Activated CD8-positive, alpha-beta memory T cell treated with anti-CD3 and anti-CD28 coated beads for 24 hours (primary cell): Measurements from ENCODE around the gene IL1A.

Experiments
- DNase-seq: peaks from one replicate; pipeline ENCODE4 v3.0.0-alpha.2; 2020

Gene IL1A

DNA sequence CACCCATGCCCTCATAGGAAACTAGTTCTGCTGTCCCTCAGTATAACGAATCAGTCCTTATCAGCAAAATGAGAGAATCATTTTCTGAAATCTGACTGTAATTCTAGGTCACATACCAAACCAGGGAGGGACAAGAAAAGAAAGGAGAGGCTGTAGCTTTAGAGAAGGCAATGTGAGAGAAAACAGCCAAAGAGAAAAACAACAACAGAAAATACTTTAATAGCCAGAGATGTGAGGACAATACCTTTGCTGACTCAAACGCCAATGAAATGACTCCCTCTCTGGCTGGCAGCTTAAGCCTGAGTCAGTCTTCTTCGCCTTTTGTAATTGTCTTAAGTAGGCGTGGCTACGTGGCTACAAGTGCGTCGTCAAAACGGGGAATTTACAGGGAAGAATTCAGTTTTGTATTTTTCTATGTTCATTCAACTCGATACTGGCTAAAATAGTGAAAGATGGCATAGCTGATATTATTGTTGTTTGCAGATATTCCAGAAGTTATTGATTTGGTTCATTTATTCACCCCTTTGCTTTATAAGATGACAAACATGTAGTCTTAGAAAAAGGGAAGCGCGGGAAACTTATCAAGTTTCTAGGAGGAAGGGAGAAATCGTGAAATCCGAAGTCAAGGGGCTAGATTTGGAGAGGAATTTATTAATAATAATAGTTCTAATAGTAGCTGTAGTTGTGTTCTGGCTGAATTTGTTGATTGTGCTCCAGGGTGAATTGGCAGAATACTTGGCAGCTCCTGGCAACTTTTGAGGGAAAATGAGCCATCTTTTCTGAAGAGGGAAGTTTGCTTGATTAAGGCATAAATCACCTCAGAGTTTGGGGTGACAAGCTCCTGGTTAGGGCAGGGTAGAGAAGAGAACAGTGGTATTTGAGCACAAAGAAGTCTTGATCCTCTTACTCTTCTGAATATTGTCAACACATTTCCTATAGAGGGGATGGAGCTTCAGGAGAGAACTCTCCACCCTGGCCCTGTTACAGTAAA is at the start of gene IL1A:
Gene IL1A, minus strand, starts transcription at position 295 of the 991 bp plus-strand sequence. CDS start 723 bp downstream, outside the sequence.
- no peak for DNase-seq

DNA sequence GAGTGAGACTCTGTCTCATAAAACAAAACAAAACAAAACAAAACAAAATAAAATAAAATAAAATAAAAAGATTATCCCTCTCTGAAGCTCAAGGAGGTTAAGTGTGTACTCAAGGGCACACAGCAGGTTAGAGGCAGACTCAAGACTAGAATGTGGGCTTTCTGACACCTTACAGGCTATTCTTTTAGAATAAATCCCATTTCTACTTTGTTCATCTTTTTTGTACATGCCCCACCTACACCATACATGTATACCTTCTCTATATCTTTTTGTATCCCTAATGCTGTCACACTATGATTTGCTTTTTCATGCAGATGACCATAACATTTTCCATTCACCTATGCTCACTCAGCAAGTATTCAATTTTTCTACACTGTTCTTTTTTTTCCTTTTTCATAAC is 49.7 kb upstream of the IL1A start:
- no peak for DNase-seq

DNA sequence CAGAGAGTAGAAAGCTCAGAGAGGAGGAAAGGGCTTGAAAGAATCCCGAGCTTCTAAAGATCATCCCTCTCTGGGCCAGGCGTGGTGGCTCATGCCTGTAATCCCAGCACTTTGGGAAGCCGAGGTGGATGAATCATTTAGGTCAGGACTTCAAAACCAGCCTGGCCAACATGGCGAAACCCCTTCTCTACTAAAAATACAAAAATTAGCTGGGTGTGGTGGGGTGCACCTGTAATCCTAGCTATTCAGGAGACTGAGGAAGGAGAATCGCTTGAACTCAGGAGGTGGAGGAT is 49.3 kb upstream of the IL1A start:
- peak; percentile 13 for DNase-seq

- DNase-seq, result peak; percentile 33
Measured at GRCh38 chr2:112832841-112833638, 48.7 kb upstream of the IL1A start.

DNA sequence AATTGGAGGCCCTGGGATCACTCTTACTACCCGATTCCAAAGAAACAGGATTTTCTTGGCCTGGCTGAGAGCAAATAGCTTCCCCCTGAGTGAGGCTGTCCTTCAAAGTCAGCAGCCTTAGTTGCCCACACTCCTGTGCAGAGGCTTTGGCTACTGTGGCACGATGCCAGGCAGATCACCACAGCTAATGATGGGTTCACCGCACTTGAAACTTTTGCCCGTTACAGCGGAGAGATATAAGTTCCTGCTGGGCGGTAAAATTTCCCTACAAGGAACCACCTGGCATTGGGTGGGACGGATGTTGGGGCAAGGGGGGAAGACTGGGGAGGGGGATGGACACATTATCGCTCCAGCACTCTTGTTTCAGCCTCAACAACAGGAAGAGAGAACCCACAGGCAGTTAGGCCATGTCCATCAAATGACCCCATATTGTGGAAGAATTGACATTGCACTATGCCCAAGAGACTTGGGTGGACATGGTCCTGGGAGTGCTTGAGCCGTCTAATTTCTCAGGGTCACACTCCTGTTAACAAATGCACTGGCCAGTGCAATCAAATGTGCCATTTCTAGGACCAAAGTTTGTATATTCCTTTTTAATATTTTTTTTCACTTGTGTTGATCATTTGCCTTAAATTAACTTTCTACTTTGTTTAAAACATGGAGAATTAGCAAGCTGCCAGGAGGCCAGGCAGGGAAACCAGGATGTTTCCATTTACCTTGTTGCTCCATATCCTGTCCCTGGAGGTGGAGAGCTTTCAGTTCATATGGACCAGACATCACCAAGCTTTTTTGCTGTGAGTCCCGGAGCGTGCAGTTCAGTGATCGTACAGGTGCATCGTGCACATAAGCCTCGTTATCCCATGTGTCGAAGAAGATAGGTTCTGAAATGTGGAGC is 47.9 kb upstream of the IL1A start:
- DNase-seq, result peak; percentile 35

GRCh38 chr2:112831513-112831845 is 47.2 kb upstream of the IL1A start:
- DNase-seq, result no peak

DNA sequence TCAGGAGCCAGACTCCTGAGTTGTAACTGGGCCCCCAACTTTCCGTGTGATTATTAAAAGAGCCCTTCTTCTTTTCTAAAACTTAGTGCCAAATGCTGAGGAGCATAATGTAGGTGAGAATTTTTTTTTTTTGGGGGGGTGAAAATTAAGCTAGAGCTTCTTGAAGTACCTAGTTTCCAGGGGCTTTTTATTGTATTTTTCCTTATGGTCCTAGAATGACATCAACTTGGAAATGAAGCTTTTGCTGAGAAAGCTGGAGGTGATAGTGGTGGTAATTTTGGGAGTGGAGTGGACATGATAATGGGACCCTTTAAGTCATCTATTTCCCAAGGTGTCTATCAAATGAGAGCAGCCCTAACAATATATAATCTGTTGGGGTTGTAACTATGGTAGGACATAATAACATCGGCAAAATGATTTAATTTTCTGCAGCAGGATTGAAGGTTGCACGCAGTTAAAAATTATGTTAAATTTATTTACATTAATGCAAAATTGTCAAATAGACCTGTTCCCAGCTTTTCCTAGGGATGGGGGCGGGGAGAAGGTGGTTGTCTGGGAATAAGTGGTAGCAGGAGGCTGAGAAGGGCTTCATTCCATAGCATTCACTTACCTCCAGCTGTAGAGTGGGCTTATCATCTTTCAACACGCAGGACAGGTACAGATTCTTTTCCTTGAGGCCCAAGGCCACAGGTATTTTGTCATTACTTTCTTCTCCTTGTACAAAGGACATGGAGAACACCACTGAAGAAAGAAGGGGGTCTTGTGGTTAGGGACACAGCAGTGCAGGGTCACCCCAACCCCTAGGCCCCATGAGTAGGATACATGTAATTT is 46.6 kb upstream of the IL1A start:
- peak; percentile 5 for DNase-seq

DNA sequence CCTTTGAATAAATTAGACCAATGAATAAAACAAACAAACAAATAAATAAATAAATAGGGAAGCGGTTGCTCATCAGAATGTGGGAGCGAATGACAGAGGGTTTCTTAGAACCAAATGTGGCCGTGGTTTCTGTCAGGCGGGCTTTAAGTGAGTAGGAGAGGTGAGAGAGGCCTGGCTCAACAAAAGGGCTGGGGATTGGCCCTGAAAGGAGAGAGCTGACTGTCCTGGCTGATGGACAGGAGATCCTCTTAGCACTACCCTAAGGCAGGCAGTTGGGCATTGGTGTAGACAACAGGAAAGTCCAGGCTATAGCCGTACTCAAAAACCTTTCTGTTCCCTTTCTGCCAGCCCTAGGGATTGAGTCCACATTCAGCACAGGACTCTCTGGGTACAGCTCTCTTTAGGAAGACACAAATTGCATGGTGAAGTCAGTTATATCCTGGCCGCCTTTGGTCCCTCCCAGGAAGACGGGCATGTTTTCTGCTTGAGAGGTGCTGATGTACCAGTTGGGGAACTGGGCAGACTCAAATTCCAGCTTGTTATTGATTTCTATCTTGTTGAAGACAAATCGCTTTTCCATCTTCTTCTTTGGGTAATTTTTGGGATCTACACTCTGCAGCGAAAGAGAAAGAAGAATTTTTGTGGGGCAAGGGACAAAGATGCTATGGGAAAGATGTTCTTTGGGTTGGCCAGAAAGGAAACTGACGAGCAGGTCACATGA is 45.8 kb upstream of the IL1A start:
- DNase-seq, result peak; percentile 4

DNA sequence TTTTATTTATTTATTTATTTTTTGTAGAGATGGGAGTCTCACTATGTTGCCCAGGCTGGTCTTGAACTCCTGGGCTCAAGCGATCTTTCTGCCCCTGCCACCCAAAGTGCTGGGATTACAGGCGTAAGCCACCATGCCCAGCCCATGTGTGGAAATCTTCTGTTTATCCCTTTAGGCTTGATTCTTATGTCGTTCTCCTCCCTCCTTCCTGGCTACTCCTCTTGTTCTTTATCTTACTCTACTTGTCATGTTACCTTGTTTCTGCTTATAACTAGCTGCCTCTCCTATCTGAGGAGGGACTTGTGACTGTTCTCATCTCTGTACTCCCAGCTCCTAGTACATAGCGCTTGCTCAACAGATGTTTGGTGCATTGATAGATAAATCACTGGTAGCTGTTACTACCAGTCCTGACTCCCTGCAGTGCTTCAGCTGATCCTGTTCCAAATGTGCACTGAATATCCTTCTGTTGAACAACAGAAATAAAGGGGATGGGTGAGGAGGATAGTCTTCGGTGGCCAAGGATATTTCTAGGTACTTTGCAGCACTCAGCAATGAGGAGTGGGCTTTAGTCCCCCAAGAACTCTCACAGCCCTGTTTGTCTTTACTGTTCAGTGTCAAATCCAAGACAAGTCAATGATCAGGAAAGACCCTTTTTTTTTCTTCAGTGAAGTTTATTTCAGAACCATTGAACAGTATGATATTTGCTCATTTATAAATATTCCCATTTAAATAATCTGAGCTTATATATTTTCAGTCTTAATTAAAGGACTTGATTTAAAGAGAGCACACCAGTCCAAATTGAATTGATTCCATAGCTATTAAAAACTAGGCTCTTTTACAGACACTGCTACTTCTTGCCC is 45.0 kb upstream of the IL1A start:
- DNase-seq, result no peak

GRCh38 chr2:112828251-112828691 is 44.0 kb upstream of the IL1A start:
- no peak for DNase-seq

GRCh38 chr2:112827604-112828185 is 43.4 kb upstream of the IL1A start:
- DNase-seq, result no peak

DNA sequence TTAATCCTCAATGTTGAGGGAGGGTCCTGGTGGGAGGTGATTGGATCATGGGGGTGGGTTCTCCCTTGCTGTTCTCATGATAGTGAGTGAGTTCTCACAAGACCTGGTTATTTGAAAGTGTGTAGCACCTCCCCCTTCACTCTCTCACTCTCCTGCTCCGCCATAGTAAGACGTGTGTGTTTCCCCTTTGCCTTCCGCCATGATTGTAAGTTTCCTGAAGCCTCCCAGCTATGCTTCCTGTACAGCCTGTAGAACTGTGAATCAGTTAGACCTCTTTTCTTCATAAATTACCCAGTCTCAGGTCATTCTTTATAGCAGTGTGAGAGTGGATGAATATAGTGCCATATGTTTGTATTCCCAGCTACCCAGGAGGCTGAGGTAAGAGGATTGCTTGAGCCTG is 42.7 kb upstream of the IL1A start:
- no peak for DNase-seq

GRCh38 chr2:112825706-112826105 is 41.4 kb upstream of the IL1A start:
- no peak for DNase-seq

- no peak for DNase-seq
Measured at GRCh38 chr2:112824694-112825085, 40.4 kb upstream of the IL1A start.

- DNase-seq, result no peak
Measured at GRCh38 chr2:112821682-112822081, 37.4 kb upstream of the IL1A start.

- peak; percentile 65 for DNase-seq
Measured at GRCh38 chr2:112821142-112821541, 36.8 kb upstream of the IL1A start.

DNA sequence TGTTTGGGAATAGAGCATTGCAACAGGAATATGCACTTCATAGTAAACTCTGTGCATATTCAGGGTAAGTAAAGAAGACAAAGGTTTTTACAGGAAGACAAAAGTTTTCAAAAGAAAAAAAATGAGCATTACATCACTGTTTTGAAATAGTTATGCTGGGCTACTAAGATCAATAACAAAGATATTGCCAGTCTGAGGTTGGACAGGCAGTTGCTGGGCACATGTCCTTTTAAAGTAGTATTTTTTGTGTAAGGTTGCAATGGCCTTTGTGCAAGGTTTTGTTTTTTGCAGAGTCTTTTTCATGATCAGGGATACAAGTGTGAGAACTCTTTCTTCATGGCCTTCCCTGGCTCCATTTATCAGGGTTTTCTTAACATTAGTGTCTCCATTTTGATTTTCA is 36.0 kb upstream of the IL1A start:
- no peak for DNase-seq

- no peak for DNase-seq
Measured at GRCh38 chr2:112819081-112819480, 34.8 kb upstream of the IL1A start.

GRCh38 chr2:112818094-112818902 is 34.0 kb upstream of the IL1A start:
- DNase-seq, result no peak
